ENCODE measurements around the gene DGKZ.

The DGKZ gene

GRCh38 chr11:46404476-46405017, 57.3 kb downstream of the DGKZ start:
- no peak for DNase-seq

- DNase-seq, result no peak
Measured at GRCh38 chr11:46407635-46408034, 60.4 kb downstream of the DGKZ start.

GRCh38 chr11:46408407-46408986, 61.2 kb downstream of the DGKZ start:
- DNase-seq, result no peak

GRCh38 chr11:46410021-46410420, 62.8 kb downstream of the DGKZ start:
- DNase-seq, result no peak

GRCh38 chr11:46413760-46414465, 66.7 kb downstream of the DGKZ start:
- DNase-seq, result no peak

GRCh38 chr11:46414466-46414796, 67.2 kb downstream of the DGKZ start:
- peak; percentile 61 for DNase-seq

- no peak for DNase-seq
Measured at GRCh38 chr11:46414879-46415278, 67.6 kb downstream of the DGKZ start.

GRCh38 chr11:46417711-46418110, 70.4 kb downstream of the DGKZ start:
- no peak for DNase-seq

GRCh38 chr11:46418751-46419150, 71.5 kb downstream of the DGKZ start:
- DNase-seq, result no peak

GRCh38 chr11:46420513-46420912, 73.2 kb downstream of the DGKZ start:
- DNase-seq, result no peak

GRCh38 chr11:46421257-46421880, 74.1 kb downstream of the DGKZ start:
- DNase-seq, result no peak

- no peak for DNase-seq
Measured at GRCh38 chr11:46422588-46422987, 75.3 kb downstream of the DGKZ start.

GRCh38 chr11:46426233-46426991, 79.1 kb downstream of the DGKZ start:
- no peak for DNase-seq

- DNase-seq, result peak; percentile 35
Measured at GRCh38 chr11:46427364-46427763, 80.1 kb downstream of the DGKZ start.

- no peak for DNase-seq
Measured at GRCh38 chr11:46429717-46430116, 82.5 kb downstream of the DGKZ start.
